GM11168 (cell line): ENCODE results near the gene IFT80.
"Not testable (repeated sequence)": the region's sequence is repeated elsewhere in the genome, so short reads cannot be mapped to it uniquely, and the experiment has no call there.

Experiments used
- in situ Hi-C: fragments of 300-500 bp; cut with MboI; formaldehyde crosslinking; loops from one replicate; pipeline ENCODE4 v1.12.0; 2022; ENCODE audit warnings: low sequenced_read_pairs; ENCODE audit not compliant: unreplicated experiment

IFT80 gene

GRCh38 chr3:160286231-160286630 lies 112.8 kb downstream of the IFT80 start:
- in situ Hi-C loops = no loop called here

GRCh38 chr3:160280836-160281235 lies 118.2 kb downstream of the IFT80 start:
- in situ Hi-C loops = no loop called here

GRCh38 chr3:160279657-160280056 lies 119.4 kb downstream of the IFT80 start:
- in situ Hi-C loops = no loop called here

- in situ Hi-C loops = no loop called here
These were observed 120.8 kb downstream of the IFT80 start for GRCh38 chr3:160278210-160278609.

GRCh38 chr3:160265088-160265487 lies 133.9 kb downstream of the IFT80 start:
- in situ Hi-C loops = no loop called here

GRCh38 chr3:160260587-160261270 lies 138.3 kb downstream of the IFT80 start:
- in situ Hi-C loops = no loop called here

- in situ Hi-C loops = no loop called here
These were observed 139.4 kb downstream of the IFT80 start for GRCh38 chr3:160259589-160259988.

GRCh38 chr3:160257606-160258005 lies 141.4 kb downstream of the IFT80 start:
- in situ Hi-C loops = no loop called here

- in situ Hi-C loops = no loop called here
These were observed 145.7 kb downstream of the IFT80 start for GRCh38 chr3:160253298-160253697.

GRCh38 chr3:160247766-160248165 lies 151.3 kb downstream of the IFT80 start:
- in situ Hi-C loops = no loop called here

GRCh38 chr3:160245261-160245800 lies 153.7 kb downstream of the IFT80 start:
- in situ Hi-C loops = no loop called here

- in situ Hi-C loops = not testable (repeated sequence)
These were observed 158.3 kb downstream of the IFT80 start for GRCh38 chr3:160240719-160241118.

- in situ Hi-C loops = no loop called here
These were observed 167.0 kb downstream of the IFT80 start for GRCh38 chr3:160232014-160232413.

GRCh38 chr3:160227419-160227818 lies 171.6 kb downstream of the IFT80 start:
- in situ Hi-C loops = no loop called here

GRCh38 chr3:160226026-160226907 lies 172.8 kb downstream of the IFT80 start:
- in situ Hi-C loops = no loop called here

GRCh38 chr3:160225176-160226025 lies 173.6 kb downstream of the IFT80 start, which contains the start of gene C3orf80:
C3orf80 (plus strand) TSS chr3:160225422; CDS start chr3:160225636, 214 bp downstream.
- in situ Hi-C loops = no loop called here

- in situ Hi-C loops = no loop called here
These were observed 174.2 kb downstream of the IFT80 start for GRCh38 chr3:160224811-160225175.

- in situ Hi-C loops = no loop called here
These were observed 174.8 kb downstream of the IFT80 start for GRCh38 chr3:160224256-160224655.

- in situ Hi-C loops = no loop called here
These were observed 178.0 kb downstream of the IFT80 start for GRCh38 chr3:160221019-160221418.

GRCh38 chr3:160220038-160220437 lies 179.0 kb downstream of the IFT80 start:
- in situ Hi-C loops = no loop called here
